Anterior cingulate cortex (tissue), 58 donors: Measurements from ENCODE around the gene CCDC97.
A peak's percentile ranks its signal among the peaks of the same experiment; 100 is the strongest.
"Not testable (repeated sequence)": the region's sequence is repeated elsewhere in the genome, so short reads cannot be mapped to it uniquely, and the experiment has no call there.

Source experiments
- DNase-seq, 58 donors: peaks; one replicate each; lab custom pipeline; 2025; lab: John Stamatoyannopoulos, UW

CCDC97 gene

GRCh38 chr19:41356984-41357739 is 47.2 kb downstream of the CCDC97 start:
- DNase-seq: peak in 1 of 58 donors; percentile 11

GRCh38 chr19:41357746-41358145 is 47.8 kb downstream of the CCDC97 start:
- no peak for DNase-seq

GRCh38 chr19:41359741-41360140 is 49.8 kb downstream of the CCDC97 start:
- no peak for DNase-seq

GRCh38 chr19:41362143-41362847 is 52.3 kb downstream of the CCDC97 start:
- DNase-seq: no peak

- DNase-seq: no peak
Observed at GRCh38 chr19:41363371-41363752, 53.4 kb downstream of the CCDC97 start.

GRCh38 chr19:41363753-41364523 is 54.0 kb downstream of the CCDC97 start, which contains the start of gene B9D2:
TSS of gene B9D2 (minus strand) at chr19:41364149. CDS start at chr19:41363519, 630 bp downstream.
- peak; percentile 74 to 100 (median 97) for DNase-seq

GRCh38 chr19:41364524-41365391 is 54.8 kb downstream of the CCDC97 start:
- DNase-seq: no peak

- no peak for DNase-seq
Observed at GRCh38 chr19:41366089-41366488, 56.1 kb downstream of the CCDC97 start.

- DNase-seq: no peak
Observed at GRCh38 chr19:41367848-41368301, 57.9 kb downstream of the CCDC97 start.

- no peak for DNase-seq
Observed at GRCh38 chr19:41369769-41370168, 59.8 kb downstream of the CCDC97 start.

GRCh38 chr19:41371119-41371518 is 61.1 kb downstream of the CCDC97 start:
- DNase-seq: not testable (repeated sequence)

GRCh38 chr19:41371541-41371940 is 61.6 kb downstream of the CCDC97 start:
- DNase-seq: no peak

- DNase-seq: no peak
Observed at GRCh38 chr19:41372501-41372900, 62.5 kb downstream of the CCDC97 start.

- DNase-seq: peak in 54 of 58 donors; percentile 8 to 82 (median 63)
Observed at GRCh38 chr19:41373993-41374392, 64.0 kb downstream of the CCDC97 start.
